GM12865 (cell line): ENCODE data around the gene MTHFSD.
A peak's percentile ranks its signal among the peaks of the same experiment; 100 is the strongest.

ENCODE experiments used
- DNase-seq: peaks from one replicate; pipeline ENCODE4 v3.0.0; 2010; ENCODE audit warnings: low read depth
- H3K4me3 ChIP-seq: 2 replicates; pipeline ENCODE4 v1.5.1; 2011; ENCODE audit warnings: mild to moderate bottlenecking, low read depth, low read length, control low read depth
- TF ChIP-seq, protein P1 (sequence below): IDR thresholded peaks from 2 replicates; pipeline ENCODE4 v1.5.1; 2011; ENCODE audit warnings: low read length, control low read depth, low read depth, inconsistent platforms; ENCODE audit not compliant: insufficient read depth; ENCODE audit errors: missing control alignments

Gene MTHFSD

DNA sequence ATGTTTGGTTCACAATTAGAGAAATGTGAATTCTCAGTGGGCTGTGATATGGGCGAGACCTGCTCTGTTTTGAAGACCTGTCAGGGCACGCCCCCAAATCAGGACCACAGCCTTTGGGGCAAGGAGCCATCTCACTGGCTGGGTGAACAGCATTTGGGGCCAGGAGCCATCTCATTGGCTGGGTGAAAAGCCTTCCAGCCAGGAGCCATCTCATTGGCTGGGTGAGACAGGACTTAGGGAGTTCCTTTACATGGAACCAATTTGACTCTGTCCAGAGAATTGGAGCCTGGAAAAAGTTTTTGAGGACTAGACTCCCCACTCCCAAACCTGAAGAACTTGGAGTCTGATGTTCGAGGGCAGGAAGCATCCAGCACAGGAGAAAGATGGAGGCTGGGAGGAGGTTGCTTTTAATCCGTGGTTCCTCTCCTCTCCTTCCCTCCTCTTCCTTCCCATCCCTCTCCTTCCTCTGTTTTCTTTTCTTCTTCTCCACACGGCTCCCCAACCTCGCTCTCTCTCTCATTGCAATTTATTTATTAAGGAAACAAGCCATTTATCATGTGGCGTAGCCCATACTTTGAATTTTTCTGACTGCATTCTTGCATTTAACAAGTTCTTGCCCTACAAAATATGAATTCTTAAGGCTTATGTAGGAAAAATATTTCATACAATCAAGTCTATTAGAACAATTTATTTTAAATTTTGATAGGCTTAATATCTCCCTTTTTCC lies 43.0 kb upstream of the MTHFSD start:
- TF ChIP-seq, protein P1, sequence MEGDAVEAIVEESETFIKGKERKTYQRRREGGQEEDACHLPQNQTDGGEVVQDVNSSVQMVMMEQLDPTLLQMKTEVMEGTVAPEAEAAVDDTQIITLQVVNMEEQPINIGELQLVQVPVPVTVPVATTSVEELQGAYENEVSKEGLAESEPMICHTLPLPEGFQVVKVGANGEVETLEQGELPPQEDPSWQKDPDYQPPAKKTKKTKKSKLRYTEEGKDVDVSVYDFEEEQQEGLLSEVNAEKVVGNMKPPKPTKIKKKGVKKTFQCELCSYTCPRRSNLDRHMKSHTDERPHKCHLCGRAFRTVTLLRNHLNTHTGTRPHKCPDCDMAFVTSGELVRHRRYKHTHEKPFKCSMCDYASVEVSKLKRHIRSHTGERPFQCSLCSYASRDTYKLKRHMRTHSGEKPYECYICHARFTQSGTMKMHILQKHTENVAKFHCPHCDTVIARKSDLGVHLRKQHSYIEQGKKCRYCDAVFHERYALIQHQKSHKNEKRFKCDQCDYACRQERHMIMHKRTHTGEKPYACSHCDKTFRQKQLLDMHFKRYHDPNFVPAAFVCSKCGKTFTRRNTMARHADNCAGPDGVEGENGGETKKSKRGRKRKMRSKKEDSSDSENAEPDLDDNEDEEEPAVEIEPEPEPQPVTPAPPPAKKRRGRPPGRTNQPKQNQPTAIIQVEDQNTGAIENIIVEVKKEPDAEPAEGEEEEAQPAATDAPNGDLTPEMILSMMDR = no peak
- DNase-seq = peak; percentile 7
- H3K4me3 ChIP-seq = no peak overlapping the region

DNA sequence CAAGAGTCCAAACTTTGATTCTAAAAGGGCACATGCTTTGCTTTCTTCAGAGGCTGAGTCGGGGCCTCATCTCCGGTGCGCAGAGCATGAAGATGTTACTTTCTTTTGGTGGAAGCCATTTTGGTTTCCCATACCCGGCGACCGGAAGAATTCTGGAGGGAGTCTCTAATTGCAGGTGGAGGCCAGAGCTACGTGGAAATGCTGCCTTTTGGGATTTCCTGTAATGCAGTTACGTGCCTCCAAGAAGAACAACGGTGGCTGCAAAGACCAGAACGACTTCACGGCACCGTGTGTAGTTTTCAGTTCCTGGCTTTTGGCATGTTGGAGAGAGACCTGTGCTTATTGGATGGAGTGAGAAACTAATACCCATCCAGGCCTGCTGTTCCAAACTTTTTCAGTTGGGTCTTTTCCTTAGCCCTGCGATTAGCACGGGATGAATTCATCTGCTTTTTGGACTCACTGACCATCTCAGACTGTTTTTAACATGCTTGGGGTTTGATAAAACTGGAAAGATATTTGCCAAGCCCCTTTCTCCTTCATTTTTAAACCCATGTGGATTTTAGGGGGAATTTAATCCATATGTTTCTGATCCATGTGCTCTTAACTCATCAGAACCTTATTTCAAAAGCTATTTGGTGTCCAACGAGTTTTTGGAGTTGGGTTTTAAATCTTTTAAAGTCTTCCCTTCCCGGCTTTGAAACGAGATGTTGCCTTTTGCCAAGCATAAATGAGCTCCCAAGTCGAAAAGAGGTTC lies 42.3 kb upstream of the MTHFSD start:
- TF ChIP-seq, protein P1 = no peak
- H3K4me3 ChIP-seq = no peak overlapping the region
- no peak for DNase-seq

DNA sequence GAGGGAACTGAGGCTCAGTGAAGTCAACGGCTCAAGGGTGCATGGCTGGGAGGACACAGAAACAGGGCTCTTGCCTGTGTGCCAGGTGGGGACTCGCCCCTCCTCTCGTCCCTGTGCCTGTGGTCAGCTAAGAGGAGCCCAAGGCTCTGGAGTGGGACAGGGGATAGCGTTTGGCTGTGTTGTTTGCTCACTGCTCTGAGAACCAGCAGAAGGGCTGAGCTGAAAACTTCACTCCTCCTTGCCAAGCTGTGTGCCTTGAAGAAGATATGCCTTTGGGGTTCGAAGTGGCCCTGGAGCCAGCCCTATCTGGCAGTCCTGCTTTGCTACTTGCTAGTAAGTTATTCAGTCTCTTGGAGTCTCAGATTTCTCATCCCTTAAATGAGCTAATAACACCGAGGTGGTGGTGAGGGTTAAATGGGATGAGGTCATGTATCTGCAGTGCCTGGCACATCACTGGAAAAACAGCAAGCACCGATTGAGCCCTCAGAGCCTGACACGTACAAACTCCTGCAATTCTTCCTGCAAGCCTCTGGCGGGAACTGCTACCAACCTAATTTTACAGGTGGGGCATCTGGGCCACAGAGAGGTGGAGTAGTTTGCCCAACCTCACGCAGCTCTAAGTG lies 41.1 kb upstream of the MTHFSD start:
- no peak overlapping the region for H3K4me3 ChIP-seq
- TF ChIP-seq, protein P1 = no peak
- no peak for DNase-seq

DNA sequence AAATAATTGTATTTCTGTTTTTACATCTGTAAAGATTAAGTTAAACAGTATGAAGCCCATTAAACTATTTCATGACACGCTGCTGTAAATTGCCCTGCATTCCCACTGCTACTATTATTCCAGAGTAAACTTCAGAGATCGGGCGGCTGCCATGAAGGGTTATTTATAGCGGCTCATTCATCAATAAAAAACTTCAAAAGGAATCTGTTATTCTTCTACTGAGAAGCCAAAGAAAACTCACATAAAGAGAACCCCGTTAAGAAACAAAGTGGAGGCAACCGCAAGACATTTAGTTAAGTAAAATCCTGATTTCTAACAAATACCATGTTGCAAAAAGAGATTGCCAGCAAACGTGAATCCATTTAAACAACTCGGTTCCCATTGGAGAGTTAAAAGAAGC lies 39.7 kb upstream of the MTHFSD start:
- H3K4me3 ChIP-seq = no peak overlapping the region
- TF ChIP-seq, protein P1 = no peak
- DNase-seq = no peak

DNA sequence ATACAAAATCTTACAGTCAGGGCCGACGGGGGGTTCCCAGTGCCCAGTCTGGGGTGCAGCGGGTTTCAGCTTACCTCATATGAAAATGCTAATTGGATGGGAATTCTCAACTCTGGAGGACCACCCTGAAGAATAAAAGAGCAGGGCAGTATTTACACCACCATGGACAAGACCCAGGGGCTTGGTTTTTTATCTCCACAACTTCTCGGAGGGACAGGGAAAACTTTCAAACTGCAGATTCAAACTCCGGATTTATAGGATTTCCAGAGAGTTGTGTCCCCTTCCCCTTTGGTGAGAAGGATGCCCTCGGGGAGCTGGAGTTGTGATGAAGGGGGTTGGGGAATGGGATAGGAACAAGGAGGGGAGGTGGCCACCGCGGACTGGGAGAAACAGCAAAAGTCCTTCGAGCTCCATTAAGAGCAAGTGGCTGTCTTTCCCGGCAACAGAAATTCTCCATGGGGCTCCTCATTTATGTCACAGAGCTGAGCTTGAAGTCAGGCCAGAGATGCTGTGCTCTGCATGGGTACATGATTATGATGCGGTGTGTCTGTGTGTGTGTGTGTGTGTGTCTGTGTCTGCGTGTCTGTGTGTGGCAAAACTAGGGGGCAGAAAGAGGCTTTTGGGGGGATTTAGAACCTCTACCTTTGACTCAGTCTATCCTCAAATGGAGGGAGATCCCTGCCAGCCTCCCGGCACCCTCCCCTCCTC lies 39.0 kb upstream of the MTHFSD start:
- no peak for DNase-seq
- H3K4me3 ChIP-seq = no peak overlapping the region
- TF ChIP-seq, protein P1 = no peak

DNA sequence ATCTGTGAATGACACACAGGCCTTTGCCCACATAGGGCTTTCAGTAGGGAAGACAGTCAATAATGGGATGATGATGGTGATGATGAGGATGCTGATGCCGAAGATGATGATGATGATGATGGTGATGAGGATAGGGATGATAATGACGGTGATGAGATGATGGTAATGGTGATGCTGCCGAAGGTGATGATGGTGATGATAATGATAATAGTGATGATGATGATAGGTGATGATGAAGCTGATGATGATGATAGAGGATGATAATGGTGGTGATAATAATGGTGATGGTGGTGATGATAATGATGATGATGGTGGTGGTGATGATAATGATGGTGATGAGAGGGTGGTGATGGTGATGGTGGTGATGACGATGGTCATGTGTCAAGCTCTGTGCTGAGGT lies 36.2 kb upstream of the MTHFSD start:
- no peak overlapping the region for H3K4me3 ChIP-seq
- no peak for DNase-seq
- TF ChIP-seq, protein P1 = no peak
